Type B pancreatic cell (in vitro differentiated cells): Measurements from ENCODE around the gene PRRX1. TPM values are rescaled to one million over a fixed set of nuclear protein-coding genes. Genes with fewer than 3 reads are reported as not detected.

Experiments used
- DNase-seq: peaks from one replicate; pipeline ENCODE4 v3.0.0; 2021; ENCODE audit warnings: mixed read lengths; ENCODE audit not compliant: unreplicated experiment; ENCODE audit errors: extremely low spot score
- H3K27ac Mint-ChIP-seq: 2 replicates; pipeline ENCODE4 v1.8.0; 2021; ENCODE audit warnings: mild to moderate bottlenecking, mixed read lengths
- H3K27me3 Mint-ChIP-seq: 2 replicates; pipeline ENCODE4 v1.8.0; 2021; ENCODE audit warnings: mixed read lengths
- H3K36me3 Mint-ChIP-seq: 2 replicates; pipeline ENCODE4 v1.8.0; 2021; ENCODE audit warnings: mixed read lengths
- H3K4me1 Mint-ChIP-seq: one replicate; pipeline ENCODE4 v1.8.0; 2021; ENCODE audit warnings: mixed read lengths; ENCODE audit not compliant: unreplicated experiment
- H3K4me3 Mint-ChIP-seq: 2 replicates; pipeline ENCODE4 v1.8.0; 2021; ENCODE audit warnings: mild to moderate bottlenecking, mixed read lengths
- H3K9me3 Mint-ChIP-seq: 2 replicates; pipeline ENCODE4 v1.8.0; 2021; ENCODE audit warnings: mixed read lengths
- CTCF ChIP-seq: fragments of 200-600 bp; sonication (generic); conservative IDR thresholded peaks from 2 replicates; pipeline ENCODE4 v1.5.0; 2021; ENCODE audit warnings: antibody characterized with exemption, mild to moderate bottlenecking
- total RNA-seq: library from RNA; stranded (reverse); gene quantifications from 2 replicates; pipeline ENCODE4 v1.2.1, GENCODE V29; 2021; ENCODE audit warnings: low replicate concordance

Gene PRRX1
- total RNA-seq, 1 donor from 2014 or later = 142 TPM

GRCh38 chr1:170700842-170701615 is 37.1 kb downstream of the PRRX1 start:
- Mint-ChIP-seq H3K27me3 (no peaks in the 10 kb centered on the region), H3K4me3 (no peak overlapping the region), H3K9me3 (no peaks in the 10 kb centered on the region), H3K36me3 (peaks cover 4% of the 10 kb centered on the region), H3K4me1 (peaks cover 29% of the 10 kb centered on the region), H3K27ac (no peak overlapping the region)
- no peak for DNase-seq
- TF ChIP-seq CTCF = no peak

- H3K27me3 Mint-ChIP-seq = no peaks in the 10 kb centered on the region
- H3K36me3 Mint-ChIP-seq = peaks cover 4% of the 10 kb centered on the region
- H3K27ac Mint-ChIP-seq = no peak overlapping the region
- peaks cover 25% of the 10 kb centered on the region for H3K4me1 Mint-ChIP-seq
- no peak for DNase-seq
- no peak overlapping the region for H3K4me3 Mint-ChIP-seq
- H3K9me3 Mint-ChIP-seq = no peaks in the 10 kb centered on the region
- no peak for TF ChIP-seq CTCF
These were observed 38.0 kb downstream of the PRRX1 start for GRCh38 chr1:170701962-170702361.

- H3K4me1 Mint-ChIP-seq = peaks cover 21% of the 10 kb centered on the region
- H3K4me3 Mint-ChIP-seq = no peak overlapping the region
- TF ChIP-seq CTCF = no peak
- H3K9me3 Mint-ChIP-seq = no peaks in the 10 kb centered on the region
- no peak overlapping the region for H3K27ac Mint-ChIP-seq
- H3K27me3 Mint-ChIP-seq = no peaks in the 10 kb centered on the region
- peaks cover 4% of the 10 kb centered on the region for H3K36me3 Mint-ChIP-seq
- DNase-seq = no peak
These were observed 39.7 kb downstream of the PRRX1 start for GRCh38 chr1:170703591-170703990.

GRCh38 chr1:170704256-170704655 is 40.3 kb downstream of the PRRX1 start:
- DNase-seq = no peak
- Mint-ChIP-seq H3K27ac (no peak overlapping the region), H3K27me3 (no peaks in the 10 kb centered on the region), H3K4me1 (peaks cover 14% of the 10 kb centered on the region), H3K4me3 (no peak overlapping the region), H3K9me3 (no peaks in the 10 kb centered on the region), H3K36me3 (peaks cover 7% of the 10 kb centered on the region)
- no peak for TF ChIP-seq CTCF

- TF ChIP-seq CTCF = no peak
- no peak overlapping the region for H3K4me3 Mint-ChIP-seq
- peaks cover 3% of the 10 kb centered on the region for H3K4me1 Mint-ChIP-seq
- no peak for DNase-seq
- no peak overlapping the region for H3K27ac Mint-ChIP-seq
- H3K9me3 Mint-ChIP-seq = no peaks in the 10 kb centered on the region
- H3K27me3 Mint-ChIP-seq = no peaks in the 10 kb centered on the region
- H3K36me3 Mint-ChIP-seq = peaks cover 10% of the 10 kb centered on the region
These were observed 42.0 kb downstream of the PRRX1 start for GRCh38 chr1:170705981-170706380.
